HG03575 (cell line): ENCODE results near the gene FAM43A.
A peak's percentile ranks its signal among the peaks of the same experiment; 100 is the strongest.

Experiments
- ATAC-seq: cut with Tn5 transposase; IDR thresholded peaks from one replicate; pipeline ENCODE4 v1.9.1; 2021; ENCODE audit not compliant: unreplicated experiment, insufficient number of reproducible peaks, low FRiP score; ENCODE audit errors: extremely low read depth

Gene FAM43A

DNA sequence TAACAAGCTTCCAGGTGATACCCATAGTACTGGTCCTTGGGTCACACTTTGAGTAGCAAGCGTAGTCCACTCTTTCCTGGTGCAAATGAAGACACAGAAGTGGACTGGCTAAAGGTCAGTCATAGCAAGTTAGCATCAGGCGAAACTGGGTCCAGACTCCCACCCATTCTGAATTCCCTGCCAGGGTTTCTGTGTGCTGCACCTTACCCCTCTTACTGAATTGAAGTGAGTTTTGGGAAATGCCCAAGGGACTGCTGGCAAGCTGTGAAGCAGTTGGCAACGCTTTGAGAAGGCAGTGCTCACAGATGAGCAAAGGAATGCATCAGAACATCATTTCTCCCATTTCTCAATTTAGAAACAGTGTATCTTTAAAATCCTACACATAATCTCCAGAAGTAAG lies 11.9 kb upstream of the FAM43A start:
- ATAC-seq: no peak

DNA sequence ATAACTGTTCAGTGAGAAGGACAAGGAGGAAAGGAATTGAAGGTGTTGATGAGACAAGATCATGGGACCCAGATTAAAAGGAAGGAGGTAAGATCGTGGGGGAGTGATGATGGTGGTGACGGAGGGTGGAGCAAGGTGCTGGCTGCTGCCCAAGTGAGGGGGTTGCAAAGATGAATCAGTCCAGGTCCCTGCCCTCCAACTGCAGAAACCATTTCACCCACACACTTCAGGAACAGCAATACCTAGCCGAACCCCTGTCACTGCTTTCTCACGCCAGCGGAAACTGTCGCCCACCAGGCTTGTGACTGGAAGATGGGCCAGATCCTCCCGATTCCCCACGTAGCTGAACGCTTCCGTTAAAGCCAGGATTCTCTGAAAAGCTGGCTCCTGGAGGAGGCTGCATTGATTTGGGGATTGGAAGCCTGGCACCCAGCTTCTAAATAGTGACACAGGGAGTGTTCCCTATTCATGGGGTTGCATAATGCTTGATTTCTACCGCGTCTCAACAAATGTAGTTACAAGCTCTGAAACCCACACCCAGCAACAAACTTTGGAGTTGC lies 10.5 kb upstream of the FAM43A start:
- no peak for ATAC-seq

DNA sequence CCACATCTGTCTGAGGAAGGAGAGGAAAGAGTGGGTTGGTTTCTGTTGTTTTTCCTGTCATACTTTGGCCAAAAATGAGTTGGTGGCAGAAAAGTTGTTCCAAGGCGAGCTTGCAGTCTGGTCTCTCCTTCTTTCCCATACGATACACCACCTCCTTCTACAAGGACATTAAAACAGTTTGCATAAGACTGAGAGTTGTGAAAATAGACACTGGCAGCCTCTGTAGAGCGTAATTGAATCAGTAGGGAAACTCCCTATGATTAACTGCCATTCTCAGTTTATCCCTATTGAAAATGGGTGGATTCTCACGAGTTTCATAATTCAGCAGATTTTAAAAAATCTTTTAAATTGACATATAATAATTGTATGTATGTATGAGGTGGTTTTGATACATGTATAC lies 10.0 kb upstream of the FAM43A start:
- ATAC-seq: no peak

- ATAC-seq: no peak
These were observed 9.2 kb upstream of the FAM43A start for GRCh38 chr3:194676471-194676870.

DNA sequence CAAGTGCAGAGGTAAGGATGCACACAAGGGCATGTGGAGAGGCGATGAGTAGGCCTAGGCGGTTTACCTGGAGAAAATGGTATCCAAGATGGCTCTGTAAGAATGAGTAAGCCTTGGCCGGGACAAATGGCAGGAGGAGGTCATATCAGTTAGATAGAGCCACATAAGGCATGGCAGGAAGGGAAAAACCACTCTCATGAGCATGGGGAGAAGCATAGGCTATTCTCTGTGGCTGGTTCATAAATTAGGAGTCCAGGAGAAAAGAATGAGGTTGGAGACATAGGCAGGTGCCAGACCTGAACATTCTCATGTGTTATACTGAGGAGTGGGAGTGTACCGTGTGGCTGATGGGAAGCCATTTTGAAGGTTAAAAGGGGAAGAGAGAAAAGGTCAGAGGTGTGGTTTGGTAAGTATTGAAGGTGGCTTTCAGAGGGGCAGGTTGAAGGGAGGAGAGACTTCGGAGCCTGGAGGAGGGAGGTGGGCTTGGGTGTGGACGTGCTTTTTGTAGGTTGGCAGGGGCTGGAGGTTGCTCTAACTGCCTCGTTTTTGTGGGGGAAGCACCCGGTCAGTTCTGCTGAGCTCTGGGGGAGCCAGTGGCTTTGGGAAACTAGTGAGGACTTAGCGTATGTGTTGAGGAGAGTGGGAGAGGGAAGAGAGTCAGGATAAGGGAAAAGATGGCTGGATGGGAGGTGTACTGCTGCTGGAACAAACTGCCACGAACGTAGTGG lies 4.6 kb upstream of the FAM43A start:
- ATAC-seq: no peak

GRCh38 chr3:194682189-194682693 lies 3.4 kb upstream of the FAM43A start:
- ATAC-seq: no peak

DNA sequence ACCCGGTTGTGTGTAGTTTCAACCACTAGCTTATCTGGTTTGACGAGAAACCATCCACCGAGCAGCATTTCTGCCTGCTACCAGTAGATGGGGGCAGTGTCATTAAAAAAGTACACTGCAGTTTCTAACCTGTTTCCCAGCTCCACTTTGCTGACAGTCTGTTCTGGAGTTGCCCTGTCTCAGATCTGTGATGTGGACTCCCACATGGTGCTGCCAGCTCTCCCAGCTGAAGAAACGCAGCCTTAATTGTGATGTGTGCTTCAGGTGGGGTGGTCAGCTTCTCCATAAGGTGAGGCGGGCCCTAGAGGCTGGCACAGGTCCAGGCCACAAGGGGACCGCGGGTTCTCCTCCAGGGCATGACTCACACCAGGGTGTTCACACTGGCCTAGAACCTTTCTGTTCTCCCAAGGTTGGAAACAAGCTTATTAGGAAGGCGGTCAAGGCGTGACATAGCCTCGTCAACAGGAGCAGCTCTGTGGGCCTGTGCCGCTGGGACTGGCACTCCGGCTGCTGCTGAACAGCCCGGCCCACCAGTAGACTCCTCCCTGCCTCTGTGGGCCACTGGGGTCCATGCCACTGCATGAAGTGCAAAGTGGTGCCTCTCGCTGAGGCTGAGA lies 2.9 kb upstream of the FAM43A start:
- no peak for ATAC-seq

DNA sequence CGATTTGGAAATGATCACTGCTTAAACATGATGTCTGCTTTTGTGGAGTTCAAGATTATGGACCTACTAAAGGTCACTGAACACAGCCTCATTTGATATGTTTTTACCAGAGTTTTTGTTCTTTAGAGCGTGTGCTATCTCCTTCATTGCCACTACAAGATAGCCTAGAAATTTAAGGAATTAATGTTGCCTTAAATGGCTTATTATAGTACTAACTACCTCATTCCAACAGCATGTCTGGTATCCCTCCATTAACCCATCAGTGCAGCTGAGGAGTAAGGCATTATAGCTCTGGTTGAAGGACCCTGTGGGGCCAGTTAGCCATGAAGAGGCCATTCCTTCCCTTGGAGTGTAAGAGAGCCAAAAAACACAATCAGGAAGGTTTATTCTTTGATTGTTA lies 2.3 kb upstream of the FAM43A start:
- ATAC-seq: no peak

- no peak for ATAC-seq
These were observed 492 bp upstream of the FAM43A start for GRCh38 chr3:194685065-194685717.

- no peak for ATAC-seq
These were observed 732 bp downstream of the FAM43A start for GRCh38 chr3:194686414-194686815.

- ATAC-seq: no peak
These were observed 1.3 kb downstream of the FAM43A start for GRCh38 chr3:194686816-194687637.

DNA sequence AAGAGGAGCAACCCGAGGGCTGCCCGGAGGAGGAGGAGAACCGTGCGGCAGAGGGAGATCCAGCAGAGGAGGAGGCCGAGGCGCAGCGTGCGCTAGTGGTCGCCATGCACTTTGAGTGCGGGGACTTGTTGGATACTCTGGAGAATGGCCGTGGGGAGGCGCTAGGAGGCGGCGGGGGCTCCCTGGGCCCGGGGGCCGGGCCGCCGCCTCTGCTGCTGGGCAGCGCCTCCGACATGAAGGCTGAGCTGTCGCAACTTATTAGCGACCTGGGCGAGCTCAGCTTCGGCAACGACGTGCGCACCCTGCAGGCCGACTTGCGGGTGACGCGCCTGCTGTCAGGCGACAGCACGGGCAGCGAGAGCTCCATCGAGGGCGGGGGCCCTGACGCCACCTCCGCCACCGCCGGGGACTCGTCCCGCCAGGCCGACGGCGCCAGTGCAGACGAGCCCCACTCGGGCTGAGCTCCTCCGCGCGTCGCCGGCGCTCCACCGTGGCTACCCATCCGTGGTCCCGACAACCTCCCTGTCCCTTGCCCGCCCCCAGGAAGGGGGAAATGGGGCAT lies 2.0 kb downstream of the FAM43A start:
- ATAC-seq: no peak

DNA sequence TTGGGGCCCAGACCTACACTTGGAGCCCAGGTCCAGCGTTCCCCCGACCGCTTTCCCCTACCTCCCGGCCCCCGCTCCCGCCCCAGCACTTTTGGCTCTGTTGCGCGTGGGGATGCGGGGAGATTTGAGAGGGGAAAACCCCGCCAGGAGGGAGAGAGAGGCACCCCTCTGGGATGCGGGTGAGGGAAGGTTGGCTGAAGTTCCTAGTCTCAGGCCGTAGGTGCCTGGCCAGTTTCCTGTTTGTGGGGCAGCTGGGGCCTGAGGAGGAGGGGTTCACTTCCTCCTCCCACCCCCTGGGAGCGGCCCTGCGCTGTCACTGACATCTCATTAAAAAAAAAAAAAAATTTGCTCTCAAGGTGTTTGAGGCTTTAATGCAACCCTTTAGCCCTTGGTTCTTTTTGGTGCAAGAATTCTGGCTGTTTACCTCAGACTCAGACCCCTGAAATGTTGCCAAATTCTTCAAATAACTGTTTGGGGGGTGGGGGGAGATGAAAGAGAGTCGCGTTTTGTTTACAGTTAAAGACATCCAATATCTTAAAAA lies 2.6 kb downstream of the FAM43A start:
- ATAC-seq: no peak

GRCh38 chr3:194688946-194689345 lies 3.3 kb downstream of the FAM43A start:
- no peak for ATAC-seq

- ATAC-seq: no peak
These were observed 3.8 kb downstream of the FAM43A start for GRCh38 chr3:194689493-194689944.

- no peak for ATAC-seq
These were observed 5.1 kb downstream of the FAM43A start for GRCh38 chr3:194690501-194691372.

- ATAC-seq: peak; percentile 48
These were observed 6.0 kb downstream of the FAM43A start for GRCh38 chr3:194691481-194692283.
